Testis (tissue), 3 donors: ENCODE results near the gene KLF7. TPM values are rescaled to one million over a fixed set of nuclear protein-coding genes. Genes with fewer than 3 reads are reported as not detected.

ENCODE experiments used
- DNase-seq: peaks from one replicate; pipeline ENCODE4 v3.0.0-alpha.2; 2019
- H3K27ac ChIP-seq, 2 donors: fragments of 200-600 bp; sonication (generic); one replicate each; pipeline ENCODE4 v1.5.1; 2019
- H3K27me3 ChIP-seq: fragments of 200-600 bp; sonication (generic); one replicate; pipeline ENCODE4 v1.5.1; 2019
- H3K36me3 ChIP-seq: fragments of 200-600 bp; sonication (generic); one replicate; pipeline ENCODE4 v1.5.1; 2017; ENCODE audit warnings: low read depth; ENCODE audit errors: missing control alignments
- H3K4me1 ChIP-seq: fragments of 200-600 bp; sonication (generic); one replicate; pipeline ENCODE4 v1.5.1; 2019
- H3K4me3 ChIP-seq, 2 donors: fragments of 200-600 bp; sonication (generic); one replicate each; pipeline ENCODE4 v1.5.1; 2017 to 2019
- H3K9me3 ChIP-seq: fragments of 200-600 bp; sonication (generic); one replicate; pipeline ENCODE4 v1.5.1; 2017
- CTCF ChIP-seq, 3 experiments: fragments of 450-650 bp in 2 of 3; fragments of 200-600 bp in 1 of 3; sonication (generic) in 1 of 3; IDR thresholded peaks; one replicate each; pipeline ENCODE4 v1.5.1; 2016 to 2019; ENCODE audit warnings: antibody characterized with exemption in 3 of 3, mild to moderate bottlenecking in 2 of 3, moderate library complexity in 1 of 3
- POLR2A ChIP-seq: fragments of 450-650 bp; IDR thresholded peaks from one replicate; pipeline ENCODE4 v1.6.1; 2017; ENCODE audit warnings: antibody characterized with exemption, mild to moderate bottlenecking, moderate library complexity
- WGBS, 2 donors: methylation state at CpG; one replicate each; pipeline ENCODE4 v1.1.5; 2018; 5-methylcytosine and 5-hydroxymethylcytosine counted together
- intact Hi-C: fragments of 100-400 bp; cut with DNase I; formaldehyde crosslinking; loops from one replicate; pipeline ENCODE4 v1.15.1; 2023; ENCODE audit warnings: low total_unique reads
- polyA plus RNA-seq: library from polyadenylated mRNA; stranded (reverse); fragments of 350-450 nt; fragmentation: Illumina TruSeq; extraction: RNeasy Lipid Tissue Mini Kit (QIAGEN cat#74804); gene quantifications from one replicate; pipeline ENCODE4 v1.2.3, GENCODE V29; 2014; ENCODE audit warnings: low read depth, low replicate concordance; ENCODE audit not compliant: insufficient read depth
- total RNA-seq, 2 donors: library from RNA; depleted of rRNA; stranded (reverse); fragments of >200 nt; gene quantifications; one replicate each; pipeline ENCODE4 v1.2.3, GENCODE V29; 2016

Gene KLF7
- total and polyA plus RNA-seq, 3 donors from 2014 or later, result 15.1 to 23.2 (median 21.1) TPM

- Histone ChIP-seq H3K27ac (no peak overlapping the region), H3K4me1 (peaks cover 15% of the 10 kb centered on the region), H3K36me3 (no peaks in the 10 kb centered on the region), H3K27me3 (no peaks in the 10 kb centered on the region), H3K4me3 (no peak overlapping the region), H3K9me3 (no peaks in the 10 kb centered on the region)
- intact Hi-C loops, result no loop called here
- 71 to 80% methylated on average over 9 of the region's 9 CpGs for WGBS, 2 donors
- no peak for DNase-seq
- no peak for TF ChIP-seq POLR2A
- no peak for TF ChIP-seq CTCF (IDR thresholded peaks at IDR 0.05)
These were observed 29.8 kb downstream of the KLF7 start for GRCh38 chr2:207135801-207136457.

- Histone ChIP-seq H3K36me3 (no peaks in the 10 kb centered on the region), H3K9me3 (no peaks in the 10 kb centered on the region), H3K27me3 (no peaks in the 10 kb centered on the region), H3K27ac (no peak overlapping the region), H3K4me1 (peaks cover 15% of the 10 kb centered on the region), H3K4me3 (no peak overlapping the region)
- no peak for DNase-seq
- intact Hi-C loops, result no loop called here
- TF ChIP-seq POLR2A (no peak), CTCF (IDR thresholded peaks at IDR 0.05) (no peak)
- 67 to 78% methylated on average over 1 of the region's 1 CpG for WGBS, 2 donors
These were observed 30.4 kb downstream of the KLF7 start for GRCh38 chr2:207135340-207135739.

GRCh38 chr2:207133820-207134519 lies 31.8 kb downstream of the KLF7 start:
- Histone ChIP-seq H3K36me3 (no peaks in the 10 kb centered on the region), H3K27me3 (no peaks in the 10 kb centered on the region), H3K9me3 (no peaks in the 10 kb centered on the region), H3K4me3 (no peak overlapping the region), H3K27ac (peak overlapping the region in 1 of 2 donors; percentile 46), H3K4me1 (peaks cover 15% of the 10 kb centered on the region)
- DNase-seq, result peak; percentile 76
- no peak for TF ChIP-seq CTCF (IDR thresholded peaks at IDR 0.05)
- TF ChIP-seq POLR2A, result no peak
- intact Hi-C loops, result no loop called here
- WGBS, 2 donors, result 46 to 52% methylated on average over 13 of the region's 13 CpGs

- no peak for DNase-seq
- peaks cover 15% of the 10 kb centered on the region for H3K4me1 ChIP-seq
- H3K27ac ChIP-seq, result peak overlapping the region in 1 of 2 donors; percentile 46
- H3K36me3 ChIP-seq, result no peaks in the 10 kb centered on the region
- H3K9me3 ChIP-seq, result no peaks in the 10 kb centered on the region
- 68 to 70% methylated on average over 6 of the region's 6 CpGs for WGBS, 2 donors
- no peak for TF ChIP-seq CTCF (IDR thresholded peaks at IDR 0.05)
- no peak for TF ChIP-seq POLR2A
- intact Hi-C loops, result no loop called here
- no peaks in the 10 kb centered on the region for H3K27me3 ChIP-seq
- H3K4me3 ChIP-seq, result no peak overlapping the region
These were observed 32.3 kb downstream of the KLF7 start for GRCh38 chr2:207133458-207133819.

- Histone ChIP-seq H3K4me3 (no peak overlapping the region), H3K27ac (no peak overlapping the region), H3K9me3 (no peaks in the 10 kb centered on the region), H3K4me1 (peaks cover 15% of the 10 kb centered on the region), H3K36me3 (no peaks in the 10 kb centered on the region), H3K27me3 (no peaks in the 10 kb centered on the region)
- intact Hi-C loops, result no loop called here
- no peak for DNase-seq
- TF ChIP-seq CTCF (IDR thresholded peaks at IDR 0.05) (no peak), POLR2A (no peak)
These were observed 33.7 kb downstream of the KLF7 start for GRCh38 chr2:207132019-207132418.
